Mucosa of descending colon (tissue), 3 donors: ENCODE data around the gene HIVEP1. TPM values are rescaled to one million over a fixed set of nuclear protein-coding genes. Genes with fewer than 3 reads are reported as not detected.

Experiments used
- ATAC-seq: fragments of 200-7000 bp; cut with Tn5 transposase; one replicate; pipeline ENCODE4 v1.9.1; 2020; ENCODE audit warnings: mild to moderate bottlenecking, moderate library complexity
- DNase-seq, 3 donors: peaks; one replicate each; pipeline ENCODE4 v3.0.0-alpha.2; 2020
- H3K36me3 ChIP-seq: fragments of 200-600 bp; one replicate; pipeline ENCODE4 v1.8.0; 2021; ENCODE audit warnings: low read depth, mild to moderate bottlenecking
- H3K4me1 ChIP-seq: fragments of 200-600 bp; one replicate; pipeline ENCODE4 v1.8.0; 2021; ENCODE audit warnings: low read depth, mild to moderate bottlenecking
- H3K4me3 ChIP-seq: fragments of 200-600 bp; one replicate; pipeline ENCODE4 v1.8.0; 2021; ENCODE audit warnings: mild to moderate bottlenecking
- H3K9me3 ChIP-seq: fragments of 200-600 bp; one replicate; pipeline ENCODE4 v1.8.0; 2021; ENCODE audit warnings: mild to moderate bottlenecking
- CTCF ChIP-seq: fragments of 200-600 bp; IDR thresholded peaks from one replicate; pipeline ENCODE4 v1.8.0; 2022; ENCODE audit warnings: antibody characterized with exemption, mild to moderate bottlenecking
- intact Hi-C, 2 donors: fragments of 100-400 bp; cut with DNase I in 1 of 2; cut with micrococcal nuclease in 1 of 2; formaldehyde crosslinking; loops; one replicate each; pipeline versions ENCODE4 v1.11.0 to v1.11.1; 2022; cut with DNase I, micrococcal nuclease
- total RNA-seq, 3 donors: library from RNA; stranded (reverse); fragmentation: NEBNext Ultra II Directional in 2 of 3; extraction: Animal tissue kit (Norgen Biotek cat#: 25700) in 2 of 3; gene quantifications; one replicate each; pipeline versions ENCODE4 v1.2.1 to v1.2.4, GENCODE V29; 2021 to 2023
- donor health status: DM: no; HTN: no; CAD: no; lungs with moderate emphysema.
- donor health status: DM: no; HTN: no; CAD: no.
- donor health status: DM: no; HTN: yes; CAD: no.

Gene HIVEP1
- total RNA-seq, 3 donors from 2014 or later = 27.6 to 37.3 (median 35.8) TPM

GRCh38 chr6:12169377-12169776 is 157.3 kb downstream of the HIVEP1 start:
- intact Hi-C loops = no loop called here
- no peak for ATAC-seq

GRCh38 chr6:12170351-12171092 is 158.4 kb downstream of the HIVEP1 start:
- Histone ChIP-seq H3K4me1 (no peaks in the 10 kb centered on the region), H3K9me3 (no peaks in the 10 kb centered on the region), H3K4me3 (no peak overlapping the region), H3K36me3 (no peaks in the 10 kb centered on the region)
- intact Hi-C loops = no loop called here
- TF ChIP-seq CTCF = no peak
- no peak for ATAC-seq
- DNase-seq = no peak

More at GRCh38 chr6:12169377-12169776, 157.3 kb downstream of the HIVEP1 start:
- no peak for DNase-seq
- Histone ChIP-seq H3K36me3 (no peaks in the 10 kb centered on the region), H3K4me1 (no peaks in the 10 kb centered on the region), H3K4me3 (no peak overlapping the region), H3K9me3 (no peaks in the 10 kb centered on the region)
- no peak for TF ChIP-seq CTCF

- no peak for ATAC-seq
- intact Hi-C loops = no loop called here
- TF ChIP-seq CTCF = no peak
Measured at GRCh38 chr6:12171717-12172116, 159.6 kb downstream of the HIVEP1 start.

GRCh38 chr6:12172572-12172971 is 160.5 kb downstream of the HIVEP1 start:
- intact Hi-C loops = no loop called here

More at GRCh38 chr6:12171717-12172116, 159.6 kb downstream of the HIVEP1 start:
- no peak for DNase-seq
- H3K4me1 ChIP-seq = no peaks in the 10 kb centered on the region
- H3K4me3 ChIP-seq = no peak overlapping the region
- H3K9me3 ChIP-seq = no peaks in the 10 kb centered on the region
- H3K36me3 ChIP-seq = no peaks in the 10 kb centered on the region

GRCh38 chr6:12173181-12173580 is 161.1 kb downstream of the HIVEP1 start:
- no peaks in the 10 kb centered on the region for H3K4me1 ChIP-seq
- H3K36me3 ChIP-seq = no peaks in the 10 kb centered on the region
- ATAC-seq = no peak
- no peaks in the 10 kb centered on the region for H3K9me3 ChIP-seq
- no peak overlapping the region for H3K4me3 ChIP-seq
- no peak for DNase-seq
- no peak for TF ChIP-seq CTCF
- intact Hi-C loops = no loop called here

More at GRCh38 chr6:12172572-12172971, 160.5 kb downstream of the HIVEP1 start:
- Histone ChIP-seq H3K9me3 (no peaks in the 10 kb centered on the region), H3K4me3 (no peak overlapping the region), H3K36me3 (no peaks in the 10 kb centered on the region), H3K4me1 (no peaks in the 10 kb centered on the region)
- ATAC-seq = no peak
- TF ChIP-seq CTCF = no peak
- no peak for DNase-seq
